NCI-H146 treated with DMSO at 0.1 percent for 48 hours (cell line): ENCODE measurements around the gene RBFOX1.

ENCODE experiments used
- DNase-seq: peaks from one replicate; lab custom pipeline; 2025; ENCODE audit not compliant: unreplicated experiment; lab: John Stamatoyannopoulos, UW

Gene RBFOX1

DNA sequence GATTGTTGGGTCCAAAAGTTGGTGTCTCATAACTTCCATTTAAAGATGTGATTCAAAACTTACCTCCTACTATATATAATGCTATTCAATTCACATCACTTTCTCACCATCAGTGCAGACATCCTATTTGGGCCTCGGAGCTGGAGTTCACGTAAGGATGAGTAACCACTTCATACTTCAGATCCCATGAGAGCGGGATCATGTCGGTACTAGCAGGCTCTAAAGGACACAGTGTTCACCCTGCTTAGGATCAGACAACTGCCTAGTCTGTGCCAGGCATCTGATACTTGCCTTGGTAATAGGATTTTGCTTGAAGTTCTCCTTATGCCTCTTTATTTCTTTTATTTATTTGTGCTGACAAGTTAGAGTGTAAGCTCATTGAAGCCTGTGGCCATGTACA lies 39.5 kb downstream of the RBFOX1 start:
- DNase-seq = no peak

DNA sequence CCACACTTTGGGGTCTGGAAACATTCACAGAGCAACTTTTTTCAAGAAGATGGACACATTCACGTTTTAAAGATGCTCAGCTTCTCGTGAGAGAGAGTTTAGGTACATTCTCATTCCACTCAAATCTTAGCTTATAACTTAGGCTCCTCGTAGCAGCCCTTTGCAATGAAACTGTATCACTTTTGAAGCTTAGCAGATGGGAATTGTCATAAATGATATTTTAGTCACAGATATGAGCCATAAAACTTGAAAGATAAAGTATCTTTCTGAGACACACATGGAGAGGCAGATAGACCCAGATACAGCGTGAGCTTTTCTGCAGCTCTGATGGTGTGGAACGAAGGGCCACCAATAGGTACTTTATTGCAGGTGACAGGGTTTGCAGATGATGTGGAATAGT lies 41.1 kb downstream of the RBFOX1 start:
- no peak for DNase-seq

DNA sequence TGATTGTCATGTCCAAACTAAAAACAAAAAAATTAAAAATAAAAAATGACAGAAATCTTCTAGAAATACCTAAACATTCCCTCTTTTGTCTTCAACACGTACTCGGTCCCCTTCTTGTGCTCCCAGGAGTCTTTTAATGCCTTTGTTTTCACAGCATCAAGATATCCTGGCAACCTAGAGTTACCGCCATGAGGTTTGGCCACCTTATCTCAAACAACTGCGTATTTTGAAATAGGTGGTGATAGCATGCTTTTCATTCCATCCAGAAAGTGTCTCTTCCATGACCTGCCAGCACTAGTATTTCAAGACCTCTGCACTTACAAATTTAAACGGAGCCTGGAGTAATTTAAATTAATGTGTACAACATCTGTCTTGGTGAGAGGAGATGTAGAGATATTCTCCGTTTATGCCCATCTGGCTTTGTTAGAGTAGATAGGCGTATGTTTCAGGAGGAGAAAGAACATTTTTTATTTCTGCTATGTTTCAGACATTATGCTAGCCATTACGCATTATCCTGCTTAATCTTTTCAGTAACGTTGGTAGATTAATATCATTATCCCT lies 42.0 kb downstream of the RBFOX1 start:
- DNase-seq = no peak

DNA sequence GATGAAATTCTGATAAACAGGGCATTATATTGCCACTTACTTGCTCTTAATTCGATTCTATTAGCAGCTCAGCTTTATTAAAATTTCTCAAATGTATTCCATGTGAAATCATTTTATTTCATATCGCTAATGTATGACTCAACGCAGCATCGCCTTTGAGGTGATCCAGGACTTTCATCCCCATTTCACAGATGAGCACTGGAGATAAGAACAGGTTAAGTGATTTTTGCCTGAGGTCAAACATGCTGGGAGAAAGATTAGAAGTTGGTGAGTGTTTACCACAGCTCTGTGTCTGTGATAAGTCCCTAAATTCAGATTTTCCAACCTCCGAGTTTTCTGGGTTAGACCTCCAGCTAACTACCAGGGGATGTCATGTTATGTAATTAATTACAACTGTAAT lies 43.6 kb downstream of the RBFOX1 start:
- no peak for DNase-seq

DNA sequence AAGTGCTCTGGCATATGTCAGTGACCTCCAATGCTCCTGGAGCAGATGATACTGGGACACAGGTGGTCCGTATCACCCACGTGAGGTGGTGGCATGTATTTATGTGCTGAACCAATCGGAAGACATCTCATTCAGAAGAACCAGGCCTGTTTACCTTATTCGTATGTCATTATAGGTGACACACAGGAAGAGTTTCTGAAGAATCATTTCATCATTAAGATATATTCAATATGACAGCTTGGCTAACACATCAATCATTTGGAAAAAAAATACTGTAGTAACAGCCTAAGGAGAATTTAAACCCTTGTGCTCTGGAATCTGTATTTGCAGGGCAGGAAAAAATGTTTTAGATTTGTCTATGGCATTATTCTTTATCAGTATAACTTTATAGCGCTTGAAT lies 44.6 kb downstream of the RBFOX1 start:
- no peak for DNase-seq

DNA sequence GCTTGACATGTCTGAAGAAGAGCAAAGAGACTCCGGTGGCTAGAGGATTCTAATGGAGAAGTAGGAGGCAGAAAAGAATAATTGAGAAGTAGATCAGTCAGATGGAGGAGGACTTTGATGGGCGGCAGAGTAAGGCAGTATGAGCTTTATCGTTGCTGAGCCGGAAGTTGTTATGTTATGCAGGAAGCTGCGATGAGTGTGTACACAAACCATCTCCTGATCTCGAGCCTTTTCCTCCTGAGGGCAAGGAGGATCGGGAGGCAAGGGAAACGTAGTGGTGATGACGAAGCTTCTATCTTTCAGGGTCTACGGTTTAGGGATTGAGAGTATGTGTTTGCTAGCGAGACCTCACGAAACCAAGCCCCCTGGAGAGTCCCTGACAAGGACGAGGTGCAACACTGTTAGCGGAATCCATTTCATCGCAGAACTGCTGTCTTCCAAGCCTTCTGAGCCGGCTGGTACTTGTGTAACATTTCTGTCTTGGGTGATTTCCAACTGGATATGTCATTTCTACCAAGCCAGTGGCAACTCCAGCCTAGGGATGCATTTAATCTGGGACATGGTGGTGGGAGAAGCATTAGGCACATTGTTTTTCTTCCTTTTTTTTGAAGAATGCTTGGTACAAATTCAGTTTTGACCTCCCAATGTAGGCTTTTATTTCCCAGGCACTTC lies 45.5 kb downstream of the RBFOX1 start:
- no peak for DNase-seq

DNA sequence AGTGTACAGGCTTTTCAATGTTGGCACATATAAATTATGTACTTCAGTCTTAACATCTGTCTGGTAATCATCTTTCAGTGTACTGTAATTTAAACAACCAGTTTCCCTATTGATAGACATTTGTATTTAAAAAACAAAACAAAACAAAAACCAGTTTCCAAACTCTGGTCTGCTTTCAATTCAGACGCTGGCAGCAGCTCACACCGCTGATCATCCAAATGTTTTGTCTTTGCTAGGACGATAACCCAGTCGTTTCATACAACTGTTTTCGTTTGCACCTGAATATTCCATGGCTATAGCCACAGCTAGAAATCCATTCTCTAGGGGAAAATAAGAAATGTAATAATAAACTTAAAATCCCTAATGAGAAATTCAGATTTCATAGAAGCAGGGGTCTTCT lies 47.8 kb downstream of the RBFOX1 start:
- no peak for DNase-seq

DNA sequence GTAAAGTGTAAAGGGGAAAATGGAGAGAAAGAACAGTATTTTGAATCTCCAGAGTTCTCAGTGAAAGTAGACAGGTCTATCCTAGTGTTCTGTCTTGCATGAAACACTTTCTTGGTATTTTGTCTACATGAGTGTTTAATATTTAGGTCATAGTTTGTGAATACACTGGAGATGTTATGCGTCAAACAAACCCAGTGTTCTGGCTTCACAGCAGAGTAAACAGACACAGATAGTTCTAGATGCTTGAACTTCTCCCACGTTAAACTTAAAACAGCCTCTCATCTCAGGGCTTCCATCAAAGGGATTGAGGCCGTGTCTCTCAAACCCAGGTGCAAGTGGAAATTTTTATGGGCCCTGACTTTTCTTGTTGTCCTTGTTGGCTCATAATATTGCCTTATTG lies 48.3 kb downstream of the RBFOX1 start:
- DNase-seq = no peak

DNA sequence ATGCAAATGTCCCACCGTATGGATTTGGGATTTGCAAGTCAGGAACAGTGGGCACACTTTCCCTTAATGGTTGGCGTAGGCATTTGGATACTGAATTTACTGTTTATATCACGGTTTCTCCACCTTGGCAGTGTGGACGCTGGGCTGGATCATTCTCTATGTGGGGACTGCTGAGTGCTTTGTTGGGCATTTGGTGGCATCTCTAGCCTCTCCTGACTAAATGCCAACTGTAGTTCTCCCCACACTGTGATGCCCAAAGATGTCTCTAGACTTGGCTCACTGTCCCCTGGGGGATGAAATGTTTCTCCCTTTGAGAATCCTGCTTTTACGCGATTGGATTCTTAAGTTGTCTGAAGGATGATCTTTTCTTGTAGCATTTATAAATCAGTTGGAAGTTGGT lies 49.0 kb downstream of the RBFOX1 start:
- no peak for DNase-seq

DNA sequence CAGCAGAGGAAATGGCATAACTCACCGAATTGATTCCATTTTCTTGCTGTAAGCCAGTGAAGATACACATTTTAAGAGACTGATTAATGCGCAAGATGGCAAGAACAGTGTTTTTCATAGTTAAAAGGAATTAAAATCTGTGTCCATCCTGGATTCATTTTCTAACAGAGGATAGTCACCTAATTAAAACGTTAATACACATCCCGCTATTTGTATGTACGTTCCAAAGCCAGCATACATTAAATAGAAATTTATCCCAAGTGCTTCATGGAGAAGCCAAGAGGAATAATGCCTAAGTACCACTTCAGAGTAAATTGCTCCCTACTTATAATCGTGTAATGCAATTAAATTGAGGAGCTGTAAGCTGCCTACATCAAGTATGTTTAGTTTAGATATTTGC lies 49.9 kb downstream of the RBFOX1 start:
- DNase-seq = no peak

DNA sequence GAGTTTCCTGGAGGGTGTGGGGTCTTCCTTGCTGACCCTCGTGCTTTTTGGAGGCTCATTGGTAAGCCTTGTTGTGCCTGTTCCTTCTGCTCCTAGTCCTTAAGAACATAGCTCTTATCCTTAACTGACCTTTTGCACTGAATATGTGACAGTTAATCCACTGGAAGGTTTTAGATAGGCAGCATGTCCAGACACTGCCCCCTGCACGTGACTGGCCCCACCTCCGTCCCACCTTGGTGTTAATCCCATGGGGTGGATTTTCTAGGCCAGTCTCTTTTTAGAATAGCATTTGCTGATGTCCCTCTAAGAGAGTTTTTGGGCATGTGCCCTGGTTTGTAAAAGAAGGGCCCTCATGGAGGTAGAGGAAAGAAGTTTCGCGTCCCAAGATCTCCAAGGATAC lies 58.3 kb downstream of the RBFOX1 start:
- DNase-seq = no peak

DNA sequence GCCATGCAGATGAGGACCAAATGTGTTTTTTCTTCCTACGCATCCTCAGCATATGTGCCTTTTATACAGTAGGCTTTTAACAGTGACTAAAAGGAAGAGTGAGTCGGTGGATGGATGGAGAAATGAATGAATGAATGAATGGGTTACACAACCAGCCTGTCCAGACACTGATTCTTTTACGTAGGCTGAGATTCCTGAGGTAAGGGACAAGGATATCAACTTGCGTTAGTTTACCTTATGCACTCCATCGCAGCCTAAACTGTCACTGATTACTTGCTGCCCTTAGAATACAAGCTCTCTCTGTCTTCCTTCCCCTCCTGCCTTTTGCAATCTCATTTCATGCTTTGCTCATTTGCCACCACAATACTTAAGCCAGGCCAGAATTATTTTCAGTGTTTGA lies 59.0 kb downstream of the RBFOX1 start:
- DNase-seq = no peak

DNA sequence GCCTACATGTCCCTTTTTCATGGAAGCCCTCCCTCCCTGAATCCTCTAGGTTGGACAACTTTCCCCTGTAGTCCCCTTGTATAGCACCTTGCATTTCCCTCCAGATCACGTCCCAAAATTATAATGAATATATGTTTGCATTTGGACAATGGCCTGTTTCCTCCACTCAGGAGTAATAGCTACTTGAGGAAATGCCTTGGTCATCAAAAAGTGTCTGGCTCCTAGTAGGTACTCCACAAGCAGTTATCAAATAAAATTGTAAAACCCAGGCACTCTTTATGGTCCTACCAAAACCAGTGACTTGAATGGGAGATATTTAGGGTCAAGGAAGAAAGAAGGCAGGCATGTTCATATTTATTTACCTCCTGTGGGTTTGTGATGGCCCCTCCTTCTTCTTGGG lies 59.6 kb downstream of the RBFOX1 start:
- no peak for DNase-seq

DNA sequence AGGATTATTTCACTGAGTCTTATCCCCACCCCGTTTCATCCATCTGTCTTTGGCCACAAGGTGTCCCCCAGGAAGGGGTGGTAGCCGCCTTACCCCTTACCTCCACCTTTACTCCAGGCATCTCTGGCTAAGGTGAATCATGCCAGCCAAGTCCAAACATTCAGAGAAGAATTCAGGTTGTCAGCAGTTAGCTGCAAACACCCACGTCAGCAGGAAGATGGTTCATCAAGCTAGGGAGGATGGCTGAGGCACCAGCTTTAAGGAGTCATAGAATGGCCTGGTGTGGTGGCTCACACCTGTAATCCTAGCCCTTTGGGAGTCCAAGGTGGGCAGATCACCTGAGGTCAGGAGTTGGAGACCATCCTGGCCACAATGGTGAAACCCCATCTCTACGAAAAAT lies 61.0 kb downstream of the RBFOX1 start:
- no peak for DNase-seq

DNA sequence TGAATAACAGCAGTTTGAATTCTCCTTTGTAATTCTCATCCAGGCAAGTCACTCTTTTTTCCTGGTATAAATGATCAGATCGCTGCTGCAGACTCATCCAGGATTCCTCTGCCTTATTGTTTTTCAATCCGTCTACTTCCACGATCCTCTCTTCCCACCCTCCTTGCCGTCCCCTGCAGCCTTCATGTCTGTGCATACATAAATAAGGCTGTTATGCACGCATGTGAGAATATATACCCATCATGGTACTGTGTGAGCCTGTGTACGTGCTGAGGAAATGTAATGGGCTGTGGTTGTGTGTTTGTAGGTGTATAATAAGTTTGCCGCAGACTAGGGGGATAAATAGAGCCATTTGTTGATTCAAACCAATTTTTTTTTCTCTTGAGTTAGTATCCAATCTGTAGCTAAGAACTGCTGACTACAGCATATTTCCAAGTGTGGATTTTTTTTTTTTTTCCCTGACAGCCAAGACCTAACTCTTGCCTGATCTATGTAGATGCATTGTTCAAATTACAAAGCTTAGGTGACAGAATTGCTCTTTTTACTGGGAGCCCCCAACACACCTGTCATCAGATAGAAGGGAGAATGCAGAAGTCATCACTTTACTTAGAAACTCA lies 62.2 kb downstream of the RBFOX1 start:
- DNase-seq = no peak

DNA sequence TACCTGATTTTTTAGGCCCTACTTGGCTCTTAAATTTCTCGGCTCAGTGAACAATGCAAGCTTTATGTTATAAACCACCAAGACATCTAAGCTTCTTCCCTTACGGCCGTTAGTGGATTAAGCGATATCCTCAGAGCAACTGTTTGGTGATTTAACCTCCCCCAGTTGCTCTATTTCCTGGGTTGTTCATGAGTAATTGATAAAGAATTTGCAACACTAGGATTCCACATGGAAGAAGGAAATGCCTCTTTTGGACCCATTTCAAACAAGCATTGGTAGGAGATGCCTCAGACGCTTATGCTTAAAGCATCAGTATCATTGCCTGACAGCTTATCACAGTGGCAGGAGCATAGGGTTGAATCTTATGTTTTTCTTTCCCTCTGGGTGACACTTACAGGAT lies 65.3 kb downstream of the RBFOX1 start:
- DNase-seq = no peak

DNA sequence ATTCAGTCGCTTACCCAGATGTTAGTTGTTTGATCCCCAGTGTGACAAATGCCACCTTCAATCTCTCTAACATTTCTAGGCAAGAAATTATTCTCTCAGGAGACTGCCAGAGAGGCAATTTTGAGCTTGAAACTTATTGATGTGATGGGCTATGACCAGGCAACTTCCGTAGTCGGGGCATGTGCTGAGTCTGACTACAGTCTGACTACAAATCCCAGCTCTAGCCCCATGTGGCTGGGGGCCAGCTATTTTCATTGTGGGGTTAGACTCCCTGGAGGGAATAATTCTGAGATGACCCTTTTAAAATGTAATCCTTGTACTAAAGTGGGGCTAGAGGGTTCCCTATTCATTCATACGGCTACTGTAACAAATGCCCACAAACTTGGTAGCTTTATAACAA lies 65.9 kb downstream of the RBFOX1 start:
- DNase-seq = no peak

DNA sequence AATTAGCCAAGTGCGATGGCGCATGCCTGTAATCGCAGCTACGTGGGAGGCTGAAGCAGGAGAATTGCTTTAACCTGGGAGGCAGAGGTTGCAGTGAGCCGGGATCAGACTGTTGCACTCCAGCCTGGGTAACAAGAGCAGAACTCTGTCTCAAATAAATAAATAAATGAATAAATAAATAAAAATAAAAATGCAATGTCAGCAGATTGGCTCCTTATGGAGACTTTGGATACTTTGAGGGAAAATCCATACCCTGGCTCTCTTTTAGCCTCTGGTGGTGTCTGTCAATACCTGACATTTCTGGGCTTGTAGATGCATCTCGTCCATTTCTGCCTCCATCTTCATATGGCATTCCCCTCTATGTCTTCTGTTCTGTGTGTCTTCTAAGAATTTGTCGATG lies 66.7 kb downstream of the RBFOX1 start:
- DNase-seq = no peak

DNA sequence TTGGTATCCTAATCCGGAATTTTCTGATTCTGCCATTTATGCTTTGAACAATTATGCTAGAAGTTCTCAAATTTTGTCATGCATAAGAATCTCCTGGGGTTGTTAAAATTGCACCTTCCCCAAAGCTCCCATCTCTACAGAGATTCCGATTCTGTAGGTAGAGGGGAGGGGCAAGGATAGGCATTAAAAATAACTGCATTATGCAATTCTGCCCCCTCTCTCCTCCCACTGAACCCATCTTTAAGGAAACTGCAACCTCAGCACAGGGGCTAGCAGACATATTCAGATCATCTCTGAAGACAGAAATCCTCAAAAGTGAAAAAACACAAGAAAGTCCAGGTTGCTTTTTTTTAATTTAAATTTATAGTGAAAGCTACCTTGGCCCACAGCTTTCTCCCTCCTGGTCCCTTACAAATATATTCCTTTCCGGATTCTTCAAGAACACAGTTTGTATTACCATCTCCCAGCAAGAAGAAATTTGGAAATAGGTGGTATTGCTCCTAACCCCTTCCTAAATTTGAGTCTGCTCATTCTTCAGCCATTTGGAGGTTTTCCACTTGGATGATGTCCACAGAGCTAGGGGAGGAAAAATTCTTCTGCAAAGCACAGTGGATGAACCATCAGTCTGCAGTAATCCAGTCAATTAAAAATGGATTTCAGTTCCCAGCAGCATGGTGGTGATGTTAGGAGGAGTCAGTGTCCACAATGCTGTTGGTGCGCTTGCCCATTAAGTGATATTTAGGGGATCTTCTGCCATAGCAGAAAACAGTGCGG lies 67.7 kb downstream of the RBFOX1 start:
- DNase-seq = no peak

DNA sequence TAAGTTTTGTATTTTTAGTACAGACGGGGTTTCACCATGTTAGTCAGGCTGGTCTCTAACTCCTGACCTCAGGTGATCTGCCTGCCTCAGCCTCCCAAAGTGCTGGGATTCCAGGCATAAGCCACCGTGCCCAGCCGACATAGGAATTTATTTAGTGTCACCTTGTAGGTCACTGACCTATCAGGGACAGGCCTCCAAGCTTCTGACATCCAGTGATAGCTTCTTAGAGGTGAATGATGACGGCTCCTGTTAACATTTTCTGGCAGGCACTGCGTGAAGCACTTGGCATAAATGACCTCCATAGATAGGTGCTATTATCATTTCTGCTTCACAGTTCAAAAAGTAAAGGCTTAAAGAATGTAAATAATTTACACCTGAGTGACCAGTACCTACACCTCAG lies 71.6 kb downstream of the RBFOX1 start:
- no peak for DNase-seq

DNA sequence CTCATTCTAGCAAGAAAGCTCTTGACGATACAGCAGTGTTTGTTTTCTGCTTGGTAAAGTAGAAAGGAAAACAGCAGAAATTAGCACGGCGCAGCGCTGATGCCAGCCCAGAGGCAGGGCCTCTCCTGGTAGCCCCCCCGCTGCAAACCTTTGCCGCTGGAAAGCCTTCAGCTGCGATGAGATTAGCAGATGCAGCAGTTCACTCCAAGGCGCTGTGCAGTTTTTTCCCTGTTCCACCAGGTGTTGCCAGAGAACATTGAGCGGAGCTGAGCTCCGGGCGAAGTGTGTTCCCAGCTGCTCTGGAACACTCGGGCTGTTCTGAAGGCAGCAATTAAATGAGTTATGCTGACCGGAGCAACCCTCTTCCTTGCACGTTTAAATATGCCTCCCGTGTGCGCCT lies 72.5 kb downstream of the RBFOX1 start:
- DNase-seq = peak; percentile 60

DNA sequence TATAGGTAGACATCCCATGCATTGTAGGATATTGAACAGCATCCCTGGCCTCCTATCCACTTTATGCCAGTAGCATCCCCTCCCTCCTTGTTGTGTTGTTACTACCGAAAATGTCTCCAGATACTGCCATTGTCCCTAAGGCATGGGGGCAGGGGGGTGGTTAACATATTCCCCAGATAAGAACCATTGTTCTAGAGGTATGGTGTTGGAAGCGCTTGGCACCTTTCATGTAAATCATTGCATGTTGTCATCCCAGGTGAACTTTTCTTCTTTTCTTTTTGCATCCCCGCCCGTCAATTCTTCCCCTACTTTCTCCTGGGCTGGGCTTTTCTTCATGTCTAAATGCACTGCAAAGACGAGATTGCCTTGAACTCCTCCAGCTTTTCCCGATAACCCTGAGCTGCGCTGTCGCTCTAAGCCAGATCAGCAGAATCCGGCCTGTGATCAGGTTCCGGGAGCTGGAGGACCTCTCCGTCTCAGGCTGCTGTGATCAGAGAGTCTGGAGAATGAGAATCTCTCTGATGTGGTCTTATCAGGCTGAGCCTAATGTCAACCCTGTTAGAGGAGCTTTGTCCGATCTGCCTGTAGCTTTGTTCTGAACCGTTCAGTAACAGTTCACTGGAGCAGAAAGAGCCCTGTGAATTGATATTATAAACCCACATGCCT lies 76.2 kb downstream of the RBFOX1 start:
- DNase-seq = no peak
